Uterus (tissue), 4 donors: ENCODE data around the gene ANKRD52. TPM values are rescaled to one million over a fixed set of nuclear protein-coding genes. Genes with fewer than 3 reads are reported as not detected.

Experiments
- DNase-seq, 2 donors: peaks; one replicate each; pipeline ENCODE4 v3.0.0-alpha.2; 2019 to 2020
- H3K27ac ChIP-seq, 2 donors: fragments of 200-600 bp; sonication (generic); 1 replicate in 1 of 2; 2 replicates in 1 of 2; pipeline ENCODE4 v1.5.1; 2016 to 2018
- H3K27me3 ChIP-seq, 2 donors: fragments of 200-600 bp; sonication (generic); one replicate each; pipeline ENCODE4 v1.5.1; 2018 to 2019; ENCODE audit warnings: control low read depth in 1 of 2
- H3K36me3 ChIP-seq, 2 donors: fragments of 200-600 bp; sonication (generic); one replicate each; pipeline ENCODE4 v1.5.1; 2019; ENCODE audit warnings: control low read depth in 1 of 2
- H3K4me1 ChIP-seq, 2 donors: fragments of 200-600 bp; sonication (generic); one replicate each; pipeline ENCODE4 v1.5.1; 2018 to 2019; ENCODE audit warnings: control low read depth in 1 of 2
- H3K4me3 ChIP-seq, 2 donors: fragments of 200-600 bp; sonication (generic); 1 replicate in 1 of 2; 2 replicates in 1 of 2; pipeline ENCODE4 v1.5.1; 2018 to 2019; ENCODE audit warnings: mild to moderate bottlenecking in 1 of 2
- H3K9me3 ChIP-seq, 2 donors: fragments of 200-600 bp; sonication (generic); one replicate each; pipeline ENCODE4 v1.5.1; 2019; ENCODE audit warnings: control low read depth in 1 of 2
- POLR2A ChIP-seq, 2 donors: fragments of 450-650 bp; IDR thresholded peaks; one replicate each; pipeline ENCODE4 v1.6.1; 2016; ENCODE audit warnings: antibody characterized with exemption in 2 of 2, mild to moderate bottlenecking in 1 of 2, moderate library complexity in 1 of 2
- intact Hi-C: fragments of 100-400 bp; cut with DNase I; formaldehyde crosslinking; loops from one replicate; pipeline ENCODE4 v1.15.1; 2023; ENCODE audit warnings: low total_unique reads
- total RNA-seq, 4 donors: library from RNA; depleted of rRNA in 3 of 4; stranded (reverse); fragments of >200 nt in 3 of 4; gene quantifications; one replicate each; pipeline versions ENCODE4 v1.1.0 to v1.2.4, GENCODE V29; 2014 to 2023
- TF ChIP-seq, protein P1 (sequence below), 4 experiments: fragments of 200-600 bp in 2 of 4; fragments of 450-650 bp in 2 of 4; sonication (generic) in 2 of 4; IDR thresholded peaks; one replicate each; pipeline ENCODE4 v1.5.1; 2016 to 2019; ENCODE audit warnings: antibody characterized with exemption in 4 of 4, mild to moderate bottlenecking in 2 of 4, moderate library complexity in 1 of 4
- donor health status: DM: yes; HTN: yes; CAD: no.

Gene ANKRD52
- total RNA-seq, 4 donors from 2014 or later, result 0.88 to 35.4 (median 15.5) TPM

DNA sequence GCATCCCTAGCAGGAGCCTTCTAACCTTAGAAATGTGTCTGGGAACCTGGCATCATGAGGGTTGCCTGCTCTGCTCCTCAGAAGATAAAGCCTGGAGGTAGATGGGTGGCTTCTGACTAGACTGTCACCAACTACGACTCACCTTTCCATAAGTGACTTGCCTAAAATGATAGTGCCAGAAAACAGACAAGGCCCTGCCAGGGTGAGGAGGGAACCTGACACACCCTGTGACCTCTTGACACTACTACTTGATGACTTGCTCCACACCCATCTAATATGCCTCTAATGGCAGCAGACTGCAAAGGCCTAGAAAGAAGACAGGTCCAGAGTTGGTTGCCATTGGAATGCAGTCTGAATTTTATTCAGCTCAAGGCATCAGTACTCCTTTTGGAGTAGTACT, 45.8 kb downstream of the ANKRD52 start:
- TF ChIP-seq POLR2A (IDR thresholded peaks at IDR 0.05), result no peak
- TF ChIP-seq, protein P1, sequence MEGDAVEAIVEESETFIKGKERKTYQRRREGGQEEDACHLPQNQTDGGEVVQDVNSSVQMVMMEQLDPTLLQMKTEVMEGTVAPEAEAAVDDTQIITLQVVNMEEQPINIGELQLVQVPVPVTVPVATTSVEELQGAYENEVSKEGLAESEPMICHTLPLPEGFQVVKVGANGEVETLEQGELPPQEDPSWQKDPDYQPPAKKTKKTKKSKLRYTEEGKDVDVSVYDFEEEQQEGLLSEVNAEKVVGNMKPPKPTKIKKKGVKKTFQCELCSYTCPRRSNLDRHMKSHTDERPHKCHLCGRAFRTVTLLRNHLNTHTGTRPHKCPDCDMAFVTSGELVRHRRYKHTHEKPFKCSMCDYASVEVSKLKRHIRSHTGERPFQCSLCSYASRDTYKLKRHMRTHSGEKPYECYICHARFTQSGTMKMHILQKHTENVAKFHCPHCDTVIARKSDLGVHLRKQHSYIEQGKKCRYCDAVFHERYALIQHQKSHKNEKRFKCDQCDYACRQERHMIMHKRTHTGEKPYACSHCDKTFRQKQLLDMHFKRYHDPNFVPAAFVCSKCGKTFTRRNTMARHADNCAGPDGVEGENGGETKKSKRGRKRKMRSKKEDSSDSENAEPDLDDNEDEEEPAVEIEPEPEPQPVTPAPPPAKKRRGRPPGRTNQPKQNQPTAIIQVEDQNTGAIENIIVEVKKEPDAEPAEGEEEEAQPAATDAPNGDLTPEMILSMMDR (IDR thresholded peaks at IDR 0.05), result no peak
- Histone ChIP-seq H3K9me3 (no peaks in the 10 kb centered on the region), H3K27me3 (no peaks in the 10 kb centered on the region), H3K4me1 (no peaks in the 10 kb centered on the region), H3K4me3 (no peak overlapping the region), H3K36me3 (no peaks in the 10 kb centered on the region), H3K27ac (no peak overlapping the region)
- no peak for DNase-seq
- intact Hi-C loops, result no loop called here

DNA sequence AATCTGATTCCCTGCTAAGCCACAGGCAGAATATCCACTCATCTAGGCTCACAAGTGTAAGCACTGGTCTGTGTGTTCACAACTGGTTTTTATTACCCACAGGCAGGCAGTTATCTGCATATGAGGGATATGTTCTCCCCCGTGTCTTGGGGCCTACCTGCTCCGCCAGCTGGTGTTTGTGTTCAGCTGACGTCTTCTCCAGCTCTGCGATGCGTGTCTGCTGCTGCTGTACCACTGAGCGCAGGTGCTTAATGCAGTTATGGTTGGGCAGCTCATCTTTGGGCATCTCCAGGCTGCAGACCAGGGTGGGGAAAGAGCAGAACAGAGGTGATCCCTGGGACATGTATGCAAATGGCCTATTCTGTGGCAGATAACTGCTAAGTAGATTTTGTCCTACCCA, 50.2 kb downstream of the ANKRD52 start:
- no peak for DNase-seq
- no peak overlapping the region for H3K27ac ChIP-seq
- no peak overlapping the region for H3K4me3 ChIP-seq
- no peaks in the 10 kb centered on the region for H3K27me3 ChIP-seq
- TF ChIP-seq, protein P1 (IDR thresholded peaks at IDR 0.05), result no peak
- no peak for TF ChIP-seq POLR2A (IDR thresholded peaks at IDR 0.05)
- H3K36me3 ChIP-seq, result no peaks in the 10 kb centered on the region
- no peaks in the 10 kb centered on the region for H3K4me1 ChIP-seq
- intact Hi-C loops, result no loop called here
- no peaks in the 10 kb centered on the region for H3K9me3 ChIP-seq

DNA sequence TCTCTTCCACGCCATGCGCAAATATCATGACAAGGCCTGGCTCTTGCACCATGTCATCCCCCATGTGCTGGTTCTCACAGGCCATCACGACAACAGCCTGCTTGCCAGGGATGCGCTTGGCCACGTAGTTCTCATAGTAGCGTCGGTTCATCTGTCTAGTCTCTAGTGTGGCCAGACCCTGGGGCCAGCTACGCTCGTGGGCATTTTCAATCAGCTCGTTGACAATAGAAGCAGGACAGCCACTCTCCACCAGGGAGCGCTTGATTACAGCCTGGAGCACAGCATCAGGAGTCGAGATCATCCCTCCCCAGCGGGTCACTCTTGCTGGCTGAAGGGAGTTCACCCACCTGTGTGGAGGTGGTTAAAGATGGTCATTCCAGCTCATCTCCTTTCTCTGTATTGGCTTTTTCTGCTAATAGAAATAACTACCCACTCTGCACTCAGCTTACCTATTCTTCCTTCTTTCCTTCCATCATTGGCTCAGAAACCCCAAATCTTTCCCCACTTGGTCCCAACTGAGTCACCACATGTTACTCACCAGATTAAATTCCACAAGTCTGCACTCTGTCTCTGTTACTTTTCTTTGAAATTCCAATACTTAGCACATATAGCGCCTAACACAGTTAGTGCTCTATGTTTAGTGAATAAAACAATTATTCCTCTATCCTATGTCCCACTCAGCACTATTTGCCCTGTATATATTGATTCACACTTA, 51.6 kb downstream of the ANKRD52 start:
- no peaks in the 10 kb centered on the region for H3K27me3 ChIP-seq
- H3K9me3 ChIP-seq, result no peaks in the 10 kb centered on the region
- no peak overlapping the region for H3K4me3 ChIP-seq
- TF ChIP-seq POLR2A (IDR thresholded peaks at IDR 0.05), result no peak
- TF ChIP-seq, protein P1 (IDR thresholded peaks at IDR 0.05), result peak; percentile 39 to 49 (median 40)
- no peak overlapping the region for H3K27ac ChIP-seq
- H3K4me1 ChIP-seq, result no peaks in the 10 kb centered on the region
- no peaks in the 10 kb centered on the region for H3K36me3 ChIP-seq
- DNase-seq, result peak; percentile 38 to 57
- intact Hi-C loops, result no loop called here

DNA sequence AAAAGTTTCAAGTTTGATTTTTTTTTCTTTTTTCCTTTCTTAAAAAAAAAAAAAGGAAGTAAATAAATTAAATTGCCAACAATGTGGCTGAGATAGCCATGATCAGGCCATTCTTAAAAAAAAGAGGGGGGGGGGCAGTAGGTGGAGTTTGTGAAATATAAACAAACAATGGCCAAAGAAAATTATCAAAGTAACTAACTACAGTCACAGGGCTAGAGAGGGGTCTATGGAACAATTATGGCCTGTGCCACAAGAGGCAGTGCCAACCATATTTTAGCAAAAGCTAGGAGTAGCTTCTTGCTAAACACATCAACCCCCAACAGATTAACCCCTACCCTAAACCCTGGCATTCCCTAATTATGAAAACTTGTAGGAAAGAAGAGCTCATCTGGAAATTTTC, 52.7 kb downstream of the ANKRD52 start:
- TF ChIP-seq, protein P1 (IDR thresholded peaks at IDR 0.05), result no peak
- TF ChIP-seq POLR2A (IDR thresholded peaks at IDR 0.05), result no peak
- intact Hi-C loops, result no loop called here
- no peak for DNase-seq
- Histone ChIP-seq H3K36me3 (no peaks in the 10 kb centered on the region), H3K4me3 (no peak overlapping the region), H3K27me3 (no peaks in the 10 kb centered on the region), H3K4me1 (no peaks in the 10 kb centered on the region), H3K27ac (no peak overlapping the region), H3K9me3 (no peaks in the 10 kb centered on the region)

DNA sequence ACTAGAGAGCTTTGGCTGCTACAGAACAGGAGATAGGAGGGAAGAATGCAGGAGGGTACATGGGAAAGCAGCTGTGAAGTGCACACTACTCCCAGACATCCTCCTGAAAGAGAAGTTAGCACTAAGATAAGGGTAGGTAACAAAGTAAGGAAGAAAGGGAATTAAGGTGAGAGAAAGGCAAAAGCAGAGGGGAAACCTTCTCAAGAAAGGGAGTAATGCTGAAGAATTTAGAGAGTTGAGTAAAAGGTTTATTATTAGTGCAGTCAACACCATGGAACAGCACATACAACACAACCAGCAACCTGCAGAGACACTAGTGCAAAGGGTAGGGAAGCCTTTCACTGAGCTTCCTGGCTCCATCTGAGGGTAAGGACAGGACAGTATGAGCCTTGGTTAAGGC, 53.9 kb downstream of the ANKRD52 start:
- no peak overlapping the region for H3K27ac ChIP-seq
- intact Hi-C loops, result no loop called here
- no peak for DNase-seq
- H3K36me3 ChIP-seq, result no peaks in the 10 kb centered on the region
- TF ChIP-seq POLR2A (IDR thresholded peaks at IDR 0.05), result no peak
- TF ChIP-seq, protein P1 (IDR thresholded peaks at IDR 0.05), result no peak
- H3K4me1 ChIP-seq, result no peaks in the 10 kb centered on the region
- H3K9me3 ChIP-seq, result no peaks in the 10 kb centered on the region
- no peak overlapping the region for H3K4me3 ChIP-seq
- H3K27me3 ChIP-seq, result no peaks in the 10 kb centered on the region
